HG02885 (cell line): ENCODE data around the gene RERG.

ENCODE experiments used
- ATAC-seq: cut with Tn5 transposase; IDR thresholded peaks from one replicate; pipeline ENCODE4 v1.9.1; 2021; ENCODE audit warnings: mild to moderate bottlenecking; ENCODE audit not compliant: unreplicated experiment, poor library complexity

Gene RERG

DNA sequence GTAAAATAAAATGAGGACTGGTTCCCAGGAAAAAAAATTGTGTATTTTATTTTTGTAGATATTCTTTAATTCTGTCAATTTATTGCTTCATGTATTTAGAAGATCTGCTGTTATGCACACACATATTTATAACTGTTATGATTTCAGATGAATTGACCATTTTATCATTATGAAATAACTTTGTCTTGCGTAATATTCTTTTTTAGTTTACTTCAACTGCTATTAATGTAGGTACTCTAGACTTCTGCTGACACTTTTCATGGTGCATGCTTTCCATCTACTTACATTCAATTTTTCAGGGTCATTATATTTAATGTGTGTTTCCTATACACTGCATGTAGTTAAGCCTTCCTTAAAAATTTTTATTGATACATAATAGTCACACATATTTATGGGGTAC, 162.1 kb downstream of the RERG start:
- no peak for ATAC-seq
